Parathyroid adenoma (tissue), 2 donors: ENCODE data around the gene BDP1.
A peak's percentile ranks its signal among the peaks of the same experiment; 100 is the strongest.
"Not testable (repeated sequence)": the region's sequence is repeated elsewhere in the genome, so short reads cannot be mapped to it uniquely, and the experiment has no call there.

Source experiments
- H2AFZ ChIP-seq: fragments of 300-600 bp; sonication (generic); one replicate; pipeline ENCODE4 v1.7.0; 2017; ENCODE audit warnings: antibody characterized with exemption, mild to moderate bottlenecking
- H3K27ac ChIP-seq: fragments of 300-600 bp; sonication (generic); one replicate; pipeline ENCODE4 v1.7.0; 2017
- H3K27me3 ChIP-seq: fragments of 300-600 bp; sonication (generic); one replicate; pipeline ENCODE4 v1.7.0; 2017; ENCODE audit warnings: low read length; ENCODE audit not compliant: control insufficient read depth, insufficient read depth
- H3K36me3 ChIP-seq: fragments of 300-600 bp; sonication (generic); one replicate; pipeline ENCODE4 v1.7.0; 2017; ENCODE audit warnings: low read length; ENCODE audit not compliant: control insufficient read depth, insufficient read depth
- H3K4me1 ChIP-seq: fragments of 300-600 bp; sonication (generic); one replicate; pipeline ENCODE4 v1.7.0; 2017; ENCODE audit warnings: control low read depth
- H3K4me2 ChIP-seq: fragments of 300-600 bp; sonication (generic); one replicate; pipeline ENCODE4 v1.7.0; 2017; ENCODE audit warnings: low read length
- H3K4me3 ChIP-seq: fragments of 300-600 bp; sonication (generic); one replicate; pipeline ENCODE4 v1.7.0; 2017; ENCODE audit warnings: low read depth, low read length
- H3K79me2 ChIP-seq: fragments of 300-600 bp; sonication (generic); one replicate; pipeline ENCODE4 v1.7.0; 2017; ENCODE audit warnings: control low read depth
- H3K9ac ChIP-seq: fragments of 300-600 bp; sonication (generic); one replicate; pipeline ENCODE4 v1.7.0; 2017; ENCODE audit warnings: mild to moderate bottlenecking
- H3K9me3 ChIP-seq: fragments of 300-600 bp; sonication (generic); one replicate; pipeline ENCODE4 v1.7.0; 2017; ENCODE audit warnings: low read length; ENCODE audit not compliant: control insufficient read depth
- CTCF ChIP-seq: fragments of 300-600 bp; sonication (generic); IDR thresholded peaks from one replicate; pipeline ENCODE4 v1.7.0; 2017; ENCODE audit warnings: antibody characterized with exemption, mild to moderate bottlenecking
- donor health status: primary hyperparathyroidism.

BDP1 gene

GRCh38 chr5:71455427-71456361, at the start of gene BDP1:
TSS of gene BDP1 (plus strand) at chr5:71455651. CDS start at chr5:71455878, 227 bp downstream.
- Histone ChIP-seq H2AFZ (peak within 1 kb of the TSS; percentile 93), H3K4me1 (peaks cover 3% of the 10 kb centered on the region), H3K9me3 (no peaks in the 10 kb centered on the region), H3K4me3 (peak within 1 kb of the TSS; percentile 89), H3K9ac (no peak within 1 kb of the TSS), H3K27me3 (no peaks in the 10 kb centered on the region), H3K36me3 (no peaks in the 10 kb centered on the region), H3K79me2 (peaks cover 4% of the 10 kb centered on the region), H3K27ac (peak within 1 kb of the TSS; percentile 78), H3K4me2 (peak within 1 kb of the TSS; percentile 66)
- peak; percentile 13 for TF ChIP-seq CTCF

GRCh38 chr5:71410088-71410487, 45.4 kb upstream of the BDP1 start:
- H3K4me2 ChIP-seq, H3K4me3 ChIP-seq, H3K79me2 ChIP-seq, H2AFZ ChIP-seq, H3K36me3 ChIP-seq, H3K27ac ChIP-seq, H3K4me1 ChIP-seq, H3K27me3 ChIP-seq, H3K9me3 ChIP-seq, H3K9ac ChIP-seq: not testable (repeated sequence)

GRCh38 chr5:71415626-71416025, 39.8 kb upstream of the BDP1 start:
- not testable (repeated sequence) for H3K4me1 ChIP-seq, H3K9me3 ChIP-seq, H2AFZ ChIP-seq, H3K27ac ChIP-seq, H3K4me3 ChIP-seq, H3K27me3 ChIP-seq, H3K9ac ChIP-seq, H3K79me2 ChIP-seq, H3K4me2 ChIP-seq, H3K36me3 ChIP-seq

GRCh38 chr5:71418026-71418425, 37.4 kb upstream of the BDP1 start:
- not testable (repeated sequence) for H3K27ac ChIP-seq, H3K4me2 ChIP-seq, H3K4me3 ChIP-seq, H2AFZ ChIP-seq, H3K9ac ChIP-seq, H3K9me3 ChIP-seq, H3K27me3 ChIP-seq, H3K79me2 ChIP-seq, H3K4me1 ChIP-seq, H3K36me3 ChIP-seq

- H3K36me3 ChIP-seq, H3K9me3 ChIP-seq, H3K4me3 ChIP-seq, H3K79me2 ChIP-seq, H3K4me2 ChIP-seq, H3K27ac ChIP-seq, H3K27me3 ChIP-seq, H3K9ac ChIP-seq, H3K4me1 ChIP-seq, H2AFZ ChIP-seq: not testable (repeated sequence)
These were observed 34.2 kb upstream of the BDP1 start for GRCh38 chr5:71421278-71421677.

GRCh38 chr5:71423896-71424295, 31.6 kb upstream of the BDP1 start:
- H3K27ac ChIP-seq, H3K9me3 ChIP-seq, H3K4me3 ChIP-seq, H2AFZ ChIP-seq, H3K27me3 ChIP-seq, H3K79me2 ChIP-seq, H3K4me2 ChIP-seq, H3K9ac ChIP-seq, H3K36me3 ChIP-seq, H3K4me1 ChIP-seq: not testable (repeated sequence)

GRCh38 chr5:71426686-71427474, 28.6 kb upstream of the BDP1 start:
- not testable (repeated sequence) for H3K9ac ChIP-seq, H3K9me3 ChIP-seq, H3K27ac ChIP-seq, H3K36me3 ChIP-seq, H3K4me2 ChIP-seq, H3K4me1 ChIP-seq, H3K79me2 ChIP-seq, H3K27me3 ChIP-seq, H2AFZ ChIP-seq, H3K4me3 ChIP-seq

- not testable (repeated sequence) for H3K27me3 ChIP-seq, H3K9ac ChIP-seq, H3K9me3 ChIP-seq, H2AFZ ChIP-seq, H3K27ac ChIP-seq, H3K79me2 ChIP-seq, H3K36me3 ChIP-seq, H3K4me1 ChIP-seq, H3K4me2 ChIP-seq, H3K4me3 ChIP-seq
These were observed 23.0 kb upstream of the BDP1 start for GRCh38 chr5:71432410-71432809.

GRCh38 chr5:71434825-71435224, 20.6 kb upstream of the BDP1 start:
- not testable (repeated sequence) for H3K9me3 ChIP-seq, H3K4me2 ChIP-seq, H3K9ac ChIP-seq, H3K4me1 ChIP-seq, H3K36me3 ChIP-seq, H3K27ac ChIP-seq, H3K4me3 ChIP-seq, H3K79me2 ChIP-seq, H2AFZ ChIP-seq, H3K27me3 ChIP-seq

GRCh38 chr5:71441564-71441963, 13.9 kb upstream of the BDP1 start:
- H3K27ac ChIP-seq, H3K4me1 ChIP-seq, H3K36me3 ChIP-seq, H3K27me3 ChIP-seq, H3K9me3 ChIP-seq, H3K4me3 ChIP-seq, H3K9ac ChIP-seq, H3K79me2 ChIP-seq, H3K4me2 ChIP-seq, H2AFZ ChIP-seq: not testable (repeated sequence)
